ENCODE measurements around the gene RAPGEF1. TPM values are rescaled to one million over a fixed set of nuclear protein-coding genes. Genes with fewer than 3 reads are reported as not detected.

RAPGEF1 gene
- polyA plus RNA-seq, 1 donor from 2014 or later, result 23.6 TPM

- no peak overlapping the region for H3K4me2 ChIP-seq (ENCODE audit: low read length)
- no peaks in the 10 kb centered on the region for H3K36me3 ChIP-seq (ENCODE audit: insufficient read depth, low read length)
- no peak overlapping the region for H3K27ac ChIP-seq (ENCODE audit: low read length)
- H3K4me3 ChIP-seq (ENCODE audit: low read length), result no peak overlapping the region
- H2AFZ ChIP-seq (ENCODE audit: low read depth, low read length), result no peak overlapping the region
- no peak for TF ChIP-seq CTCF (IDR thresholded peaks at IDR 0.05; ENCODE audit: poor library complexity, severe bottlenecking)
- TF ChIP-seq TAF1 (IDR thresholded peaks at IDR 0.05; ENCODE audit: low read depth), result no peak
- no peak for TF ChIP-seq EZH2 (IDR thresholded peaks at IDR 0.05; ENCODE audit: borderline replicate concordance, insufficient read depth, low read length, poor library complexity, severe bottlenecking)
- TF ChIP-seq RAD21 (conservative IDR thresholded peaks at IDR 0.05), result no peak
- TF ChIP-seq REST (IDR thresholded peaks at IDR 0.05; ENCODE audit: borderline replicate concordance), result no peak
- no peak for TF ChIP-seq POLR2AphosphoS5 (IDR thresholded peaks at IDR 0.05)
- TF ChIP-seq EP300 (conservative IDR thresholded peaks at IDR 0.05; ENCODE audit: poor library complexity, severe bottlenecking), result no peak
- no peak for TF ChIP-seq SMC3 (conservative IDR thresholded peaks at IDR 0.05; ENCODE audit: poor library complexity)
- no peak for TF ChIP-seq MXI1 (conservative IDR thresholded peaks at IDR 0.05; ENCODE audit: poor library complexity, severe bottlenecking)
- no peaks in the 10 kb centered on the region for H4K20me1 ChIP-seq (ENCODE audit: insufficient read depth)
- no peaks in the 10 kb centered on the region for H3K79me2 ChIP-seq (replicated peaks; ENCODE audit: insufficient read depth, low read length)
- H3K27me3 ChIP-seq (ENCODE audit: insufficient read depth, low read depth, low read length), result no peaks in the 10 kb centered on the region
- H3F3A ChIP-seq (ENCODE audit: insufficient read depth, low read length, poor library complexity, severe bottlenecking), result no peaks in the 10 kb centered on the region
- H3K9me3 ChIP-seq (ENCODE audit: low read length), result no peaks in the 10 kb centered on the region
- H3K9me2 ChIP-seq (ENCODE audit: insufficient read depth, low read length), result no peaks in the 10 kb centered on the region
- no peak overlapping the region for H3K9ac ChIP-seq (ENCODE audit: low read length)
Observed at GRCh38 chr9:131596430-131596743, 143.5 kb downstream of the RAPGEF1 start.

- no peaks in the 10 kb centered on the region for H3K27me3 ChIP-seq (ENCODE audit: insufficient read depth, low read depth, low read length)
- no peaks in the 10 kb centered on the region for H3K9me3 ChIP-seq (ENCODE audit: low read length)
- no peaks in the 10 kb centered on the region for H3K79me2 ChIP-seq (replicated peaks; ENCODE audit: insufficient read depth, low read length)
- no peaks in the 10 kb centered on the region for H3K9me2 ChIP-seq (ENCODE audit: insufficient read depth, low read length)
- H3K27ac ChIP-seq (ENCODE audit: low read length), result no peak overlapping the region
- H3F3A ChIP-seq (ENCODE audit: insufficient read depth, low read length, poor library complexity, severe bottlenecking), result no peaks in the 10 kb centered on the region
- no peak overlapping the region for H3K9ac ChIP-seq (ENCODE audit: low read length)
- TF ChIP-seq SMC3 (conservative IDR thresholded peaks at IDR 0.05; ENCODE audit: poor library complexity), result no peak
- H3K4me3 ChIP-seq (ENCODE audit: low read length), result no peak overlapping the region
- H3K4me2 ChIP-seq (ENCODE audit: low read length), result no peak overlapping the region
- no peaks in the 10 kb centered on the region for H4K20me1 ChIP-seq (ENCODE audit: insufficient read depth)
- no peaks in the 10 kb centered on the region for H3K36me3 ChIP-seq (ENCODE audit: insufficient read depth, low read length)
- H2AFZ ChIP-seq (ENCODE audit: low read depth, low read length), result no peak overlapping the region
Observed at GRCh38 chr9:131595696-131596429, 144.0 kb downstream of the RAPGEF1 start.
